Heart right ventricle (tissue), 16 donors: Measurements from ENCODE around the gene RMP24.
"Not testable (repeated sequence)": the region's sequence is repeated elsewhere in the genome, so short reads cannot be mapped to it uniquely, and the experiment has no call there.

ENCODE experiments used
- ATAC-seq, 8 donors: fragments of 200-7000 bp; cut with Tn5 transposase; one replicate each; pipeline ENCODE4 v1.9.1; 2020; ENCODE audit warnings: mild to moderate bottlenecking in 8 of 8, moderate library complexity in 8 of 8, moderate number of reproducible peaks in 1 of 8
- DNase-seq, 2 donors: peaks; one replicate each; pipeline ENCODE4 v3.0.0-alpha.2; 2020
- H3K27ac ChIP-seq, 10 donors: fragments of 200-600 bp; sonication (generic) in 2 of 10; one replicate each; pipeline versions ENCODE4 v1.5.0 to v1.8.0; 2020 to 2022; ENCODE audit warnings: mild to moderate bottlenecking in 3 of 10
- H3K27me3 ChIP-seq, 7 donors: fragments of 200-600 bp; one replicate each; pipeline ENCODE4 v1.8.0; 2021 to 2022; ENCODE audit warnings: mild to moderate bottlenecking in 2 of 7
- H3K36me3 ChIP-seq, 9 donors: fragments of 200-600 bp; sonication (generic) in 1 of 9; one replicate each; pipeline versions ENCODE4 v1.5.0 to v1.8.0; 2020 to 2022; ENCODE audit warnings: mild to moderate bottlenecking in 2 of 9
- H3K4me1 ChIP-seq, 9 donors: fragments of 200-600 bp; sonication (generic) in 1 of 9; one replicate each; pipeline versions ENCODE4 v1.5.0 to v1.8.0; 2020 to 2022; ENCODE audit warnings: mild to moderate bottlenecking in 4 of 9
- H3K4me3 ChIP-seq, 10 donors: fragments of 200-600 bp; sonication (generic) in 2 of 10; one replicate each; pipeline versions ENCODE4 v1.5.0 to v1.8.0; 2020 to 2022; ENCODE audit warnings: mild to moderate bottlenecking in 7 of 10, moderate library complexity in 2 of 10
- H3K9me3 ChIP-seq, 11 donors: fragments of 200-600 bp in 10 of 11; sonication (generic) in 2 of 11; one replicate each; pipeline versions ENCODE4 v1.5.0 to v1.8.0; 2013 to 2022; ENCODE audit warnings: mild to moderate bottlenecking in 2 of 11, control low read depth in 1 of 11, moderate library complexity in 1 of 11
- WGBS, 2 donors: extraction: QIAGEN DNeasy Blood & Tissue Kit; methylation state at CpG; one replicate each; pipeline ENCODE4 v1.1.7; 2013; ENCODE audit warnings: inconsistent platforms in 1 of 2; 5-methylcytosine and 5-hydroxymethylcytosine counted together
- intact Hi-C, 10 donors: fragments of 100-400 bp; cut with DNase I; formaldehyde crosslinking; loops; one replicate each; pipeline versions ENCODE4 v1.11.1 to v1.14.2; 2022
- TF ChIP-seq, protein P1 (sequence below), 9 donors: fragments of 200-600 bp; sonication (generic) in 2 of 9; IDR thresholded peaks; one replicate each; pipeline versions ENCODE4 v1.5.0 to v1.8.0; 2021 to 2022; ENCODE audit warnings: antibody characterized with exemption in 9 of 9, mild to moderate bottlenecking in 5 of 9, moderate library complexity in 1 of 9
- donor health status: Arrhythmogenic right ventricular cardiomyopathy.
- donor health status: ischemic (EF 13 %, LVEDD 7.1; RV severe dilation, severe dysfunction).
- donor health status: healthy with polysubstance abuse.
- donor health status: DM: no; HTN: yes; CAD: no.
- donor health status: DM: no; HTN: no; CAD: no.
- donor health status: ischemic (EF 25% LVEDD 6.9; RV normal size, moderate dysfunction).
- donor health status: ischemic (EF 25% LVEDD 5.7; RV mildly dilated, moderate dysfunction).
- donor health status: healthy.
- donor health status: DM: yes; HTN: yes; CAD: no.
- donor health status: Ischemic cardiomyopathy.
- donor health status: ischemic (EF 35%, LVEDD 5.7; RV mildly dilated, moderate dysfunction).
- donor health status: nonischemic (EF 11% LVEDD 7.7; RV severe dilation, severe dysfunction).
- donor health status: DM: yes; HTN: yes; CAD: no.
- donor health status: PGD.
- donor health status: ischemic (EF 29% LVEDD 5.4; RV normal size, mild dysfunction).
- donor health status: nonischemic (EF 23%, LVEDD 6.1; RV moderate dilation, normal function).

The RMP24 gene

DNA sequence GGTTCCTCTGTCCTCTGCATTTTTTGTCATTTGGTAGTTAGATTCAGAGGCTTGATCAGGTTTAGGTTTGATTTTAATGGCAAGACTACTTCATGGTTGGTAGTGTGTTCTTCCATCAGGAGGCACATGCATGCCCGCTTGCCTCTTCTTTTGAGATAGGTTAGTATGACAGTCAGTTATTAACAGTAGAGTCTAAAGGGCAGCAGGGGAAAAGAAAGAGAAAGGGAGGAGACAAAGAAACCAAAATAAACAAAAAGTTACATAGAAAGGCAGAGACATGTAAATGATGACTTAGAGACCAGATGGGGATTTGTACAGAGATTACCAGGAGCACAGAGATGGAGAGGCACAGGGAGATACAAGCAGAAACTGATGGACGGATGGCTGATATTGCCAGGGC, 10.2 kb upstream of the RMP24 start:
- TF ChIP-seq, protein P1, sequence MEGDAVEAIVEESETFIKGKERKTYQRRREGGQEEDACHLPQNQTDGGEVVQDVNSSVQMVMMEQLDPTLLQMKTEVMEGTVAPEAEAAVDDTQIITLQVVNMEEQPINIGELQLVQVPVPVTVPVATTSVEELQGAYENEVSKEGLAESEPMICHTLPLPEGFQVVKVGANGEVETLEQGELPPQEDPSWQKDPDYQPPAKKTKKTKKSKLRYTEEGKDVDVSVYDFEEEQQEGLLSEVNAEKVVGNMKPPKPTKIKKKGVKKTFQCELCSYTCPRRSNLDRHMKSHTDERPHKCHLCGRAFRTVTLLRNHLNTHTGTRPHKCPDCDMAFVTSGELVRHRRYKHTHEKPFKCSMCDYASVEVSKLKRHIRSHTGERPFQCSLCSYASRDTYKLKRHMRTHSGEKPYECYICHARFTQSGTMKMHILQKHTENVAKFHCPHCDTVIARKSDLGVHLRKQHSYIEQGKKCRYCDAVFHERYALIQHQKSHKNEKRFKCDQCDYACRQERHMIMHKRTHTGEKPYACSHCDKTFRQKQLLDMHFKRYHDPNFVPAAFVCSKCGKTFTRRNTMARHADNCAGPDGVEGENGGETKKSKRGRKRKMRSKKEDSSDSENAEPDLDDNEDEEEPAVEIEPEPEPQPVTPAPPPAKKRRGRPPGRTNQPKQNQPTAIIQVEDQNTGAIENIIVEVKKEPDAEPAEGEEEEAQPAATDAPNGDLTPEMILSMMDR (IDR thresholded peaks at IDR 0.05) = no peak
- DNase-seq = no peak
- H3K36me3 ChIP-seq = no peaks in the 10 kb centered on the region
- H3K27me3 ChIP-seq = peaks cover 0 to 14% (median 0%) of the 10 kb centered on the region in 7 donors
- H3K27ac ChIP-seq = no peak overlapping the region
- ATAC-seq = no peak
- no peaks in the 10 kb centered on the region for H3K4me1 ChIP-seq
- H3K4me3 ChIP-seq = no peak overlapping the region
- peaks cover 0 to 15% (median 0%) of the 10 kb centered on the region in 11 donors for H3K9me3 ChIP-seq
- WGBS, 2 donors = 91 to 96% methylated on average over 2 of the region's 2 CpGs
- intact Hi-C loops = loop anchor here in 1 of 10 donors (10.0 kb wide), 1 partner anchor 568 kb away; no protein-coding TSS in a partner anchor

DNA sequence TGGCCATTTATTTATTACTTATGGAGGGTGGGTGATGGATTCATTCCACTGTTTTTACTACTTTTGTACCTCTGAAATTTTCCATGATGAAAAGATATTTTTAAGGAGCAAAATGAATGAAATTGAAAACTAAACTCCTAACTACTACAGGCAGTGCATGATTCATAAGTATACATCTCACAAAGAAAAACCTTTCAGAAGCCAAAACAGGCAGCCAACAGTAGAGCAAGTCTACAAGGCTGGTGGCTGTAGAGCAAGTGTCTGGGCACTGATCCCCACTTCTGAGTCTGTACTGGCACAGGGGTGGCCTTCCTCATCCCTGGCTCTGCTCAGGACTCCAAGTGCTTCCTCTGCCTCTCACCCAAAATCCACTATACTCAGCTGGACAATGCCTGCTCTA, 8.2 kb upstream of the RMP24 start:
- H3K9me3 ChIP-seq = peaks cover 0 to 13% (median 0%) of the 10 kb centered on the region in 11 donors
- no peak for ATAC-seq
- H3K36me3 ChIP-seq = no peaks in the 10 kb centered on the region
- intact Hi-C loops = loop anchor here in 1 of 10 donors (10.0 kb wide), 1 partner anchor 570 kb away; no protein-coding TSS in a partner anchor
- no peak for DNase-seq
- TF ChIP-seq, protein P1 (IDR thresholded peaks at IDR 0.05) = no peak
- H3K27me3 ChIP-seq = peaks cover 0 to 8% (median 0%) of the 10 kb centered on the region in 7 donors
- no peaks in the 10 kb centered on the region for H3K4me1 ChIP-seq
- H3K27ac ChIP-seq = no peak overlapping the region
- H3K4me3 ChIP-seq = no peak overlapping the region

DNA sequence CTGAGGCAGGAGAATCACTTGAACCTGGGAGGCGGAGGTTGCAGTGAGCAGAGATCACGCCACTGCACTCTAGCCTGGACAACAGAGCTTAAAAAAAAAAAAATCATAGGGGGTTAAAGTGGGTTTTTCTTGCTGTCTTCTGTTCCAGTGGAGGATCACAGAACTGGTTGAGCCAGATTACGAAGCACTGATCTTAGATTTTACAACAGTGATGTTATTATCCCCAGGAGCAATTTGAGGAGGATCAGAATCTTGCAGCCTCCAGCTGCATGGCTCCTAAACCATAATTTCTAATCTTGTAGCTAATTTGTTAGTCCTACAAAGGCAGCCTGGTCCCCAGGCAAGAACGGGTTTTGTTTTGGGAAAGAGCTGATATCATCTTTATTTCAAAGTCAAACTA, 4.6 kb upstream of the RMP24 start:
- not testable (repeated sequence) for H3K4me3 ChIP-seq, ATAC-seq, H3K9me3 ChIP-seq, H3K36me3 ChIP-seq, H3K27ac ChIP-seq, H3K27me3 ChIP-seq, DNase-seq
- intact Hi-C loops = loop anchor here in 1 of 10 donors (10.0 kb wide), 1 partner anchor 573 kb away; no protein-coding TSS in a partner anchor
- WGBS, 2 donors = 92 to 93% methylated on average over 4 of the region's 4 CpGs
- peaks cover 0 to 20% (median 7%) of the 10 kb centered on the region in 9 donors for H3K4me1 ChIP-seq

DNA sequence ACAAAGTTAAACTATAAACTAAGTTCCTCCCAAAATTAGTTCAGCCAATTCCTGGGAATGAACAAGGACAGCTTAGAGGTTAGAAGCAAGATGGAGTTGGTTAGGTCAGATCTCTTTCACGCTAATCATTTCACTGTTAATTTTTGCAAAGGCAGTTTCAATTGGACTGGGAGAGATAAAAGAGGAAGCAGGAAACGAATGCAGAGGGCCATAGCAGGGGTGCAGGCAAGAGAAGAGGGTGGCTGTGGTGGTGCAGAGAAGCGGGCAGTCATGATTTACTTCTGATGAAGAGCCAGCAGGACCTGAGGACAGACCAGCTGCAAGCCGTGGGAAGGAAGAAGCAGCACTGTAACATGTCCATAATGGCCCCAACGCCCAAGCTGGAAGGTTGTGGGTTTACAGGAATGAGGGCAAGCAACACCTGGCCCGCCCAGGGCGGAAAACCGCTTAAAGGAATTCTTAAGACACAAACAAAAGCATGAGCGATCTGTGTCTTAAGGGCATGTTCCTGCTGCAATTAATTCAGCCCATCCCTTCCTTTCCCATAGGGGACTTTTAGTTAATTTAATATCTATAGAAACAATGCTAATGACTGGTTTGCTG, 4.1 kb upstream of the RMP24 start:
- intact Hi-C loops = loop anchor here in 1 of 10 donors (10.0 kb wide), 1 partner anchor 574 kb away; no protein-coding TSS in a partner anchor
- no peak for DNase-seq
- no peaks in the 10 kb centered on the region for H3K36me3 ChIP-seq
- no peak overlapping the region for H3K4me3 ChIP-seq
- no peaks in the 10 kb centered on the region for H3K9me3 ChIP-seq
- no peak overlapping the region for H3K27ac ChIP-seq
- TF ChIP-seq, protein P1 (IDR thresholded peaks at IDR 0.05) = no peak
- WGBS, 2 donors = 73 to 79% methylated on average over 9 of the region's 9 CpGs
- peaks cover 0 to 24% (median 12%) of the 10 kb centered on the region in 9 donors for H3K4me1 ChIP-seq
- H3K27me3 ChIP-seq = no peaks in the 10 kb centered on the region
- no peak for ATAC-seq

DNA sequence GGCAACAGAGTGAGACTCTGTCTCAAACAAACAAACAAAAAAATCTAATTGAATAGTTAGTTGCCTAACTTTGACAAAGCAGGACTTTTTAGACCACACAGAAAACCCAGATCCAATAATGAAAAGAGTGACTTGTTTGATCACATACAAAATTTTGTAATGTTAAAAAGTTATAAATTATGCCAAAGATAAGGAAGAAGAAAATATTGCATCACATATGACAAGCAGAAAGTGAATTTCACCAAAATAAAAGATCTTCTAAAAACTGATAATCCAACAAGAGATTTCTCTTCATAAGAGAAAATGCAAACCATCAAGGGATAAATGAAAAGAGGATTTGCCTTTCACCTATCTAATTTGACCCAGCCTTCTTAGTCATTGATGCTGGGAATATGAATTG, 2.8 kb upstream of the RMP24 start:
- ATAC-seq (no peak), DNase-seq (no peak)
- Histone ChIP-seq H3K4me1 (peaks cover 0 to 36% (median 21%) of the 10 kb centered on the region in 9 donors), H3K27ac (peak overlapping the region in 1 of 10 donors; percentile 51), H3K9me3 (no peaks in the 10 kb centered on the region), H3K27me3 (no peaks in the 10 kb centered on the region), H3K4me3 (no peak overlapping the region), H3K36me3 (peaks cover 0 to 11% (median 3%) of the 10 kb centered on the region in 9 donors)
- intact Hi-C loops = loop anchor here in 2 of 10 donors (10.0 kb wide), 2 partner anchors 95 to 575 kb away; partner anchors contain the start of gene RPRD1A (in 1 of the 2)
- TF ChIP-seq, protein P1 (IDR thresholded peaks at IDR 0.05) = no peak
